OCI-LY1 (cell line): Measurements from ENCODE around the gene PDE9A.

Experiments
- H2AFZ ChIP-seq: fragments of 200-600 bp; sonication (generic), shearing (Covaris generic); 2 replicates; pipeline ENCODE4 v1.6.0; 2014; ENCODE audit warnings: antibody characterized with exemption, mild to moderate bottlenecking, low read length
- H3F3A ChIP-seq: fragments of 200-600 bp; sonication (generic), shearing (Covaris generic); 2 replicates; pipeline ENCODE4 v1.6.0; 2014; ENCODE audit warnings: mild to moderate bottlenecking, antibody characterized with exemption, low read length, moderate library complexity; ENCODE audit not compliant: insufficient read depth
- H3K27ac ChIP-seq: fragments of 200-600 bp; sonication (generic); 2 replicates; pipeline ENCODE4 v1.5.1; 2014; ENCODE audit warnings: low read length, mixed run types, mild to moderate bottlenecking, low read depth; ENCODE audit not compliant: poor library complexity, severe bottlenecking
- H3K27me3 ChIP-seq: fragments of 200-600 bp; sonication (generic); 2 replicates; pipeline ENCODE4 v1.6.0; 2014; ENCODE audit warnings: antibody characterized with exemption, mild to moderate bottlenecking, low read length, moderate library complexity; ENCODE audit not compliant: insufficient read depth
- H3K36me3 ChIP-seq: fragments of 200-600 bp; sonication (generic); 2 replicates; pipeline ENCODE4 v1.6.1; 2014; ENCODE audit warnings: mild to moderate bottlenecking, antibody characterized with exemption, low read length, moderate library complexity, mixed read lengths; ENCODE audit not compliant: insufficient read depth
- H3K4me1 ChIP-seq: fragments of 200-600 bp; sonication (generic); 2 replicates; pipeline ENCODE4 v1.5.1; 2014; ENCODE audit warnings: mild to moderate bottlenecking, low read length, moderate library complexity; ENCODE audit not compliant: insufficient read depth, severe bottlenecking
- H3K4me2 ChIP-seq: fragments of 200-600 bp; sonication (generic), shearing (Covaris generic); 2 replicates; pipeline ENCODE4 v1.6.1; 2014; ENCODE audit warnings: low read length
- H3K4me3 ChIP-seq: fragments of 200-600 bp; sonication (generic); 2 replicates; pipeline ENCODE4 v1.5.1; 2014; ENCODE audit warnings: low read length, low read depth, mild to moderate bottlenecking, mixed read lengths; ENCODE audit not compliant: poor library complexity, severe bottlenecking
- H3K79me2 ChIP-seq: fragments of 200-600 bp; shearing (Covaris generic); 2 replicates; pipeline ENCODE4 v1.6.1; 2016; ENCODE audit warnings: mixed run types, low read length, mixed read lengths; ENCODE audit not compliant: insufficient read depth
- H3K9ac ChIP-seq: fragments of 200-600 bp; sonication (generic), shearing (Covaris generic); 2 replicates; pipeline ENCODE4 v1.6.1; 2014; ENCODE audit warnings: mild to moderate bottlenecking, low read length, mixed read lengths
- H3K9me2 ChIP-seq: fragments of 200-600 bp; sonication (generic), shearing (Covaris generic); 2 replicates; pipeline ENCODE4 v1.6.1; 2014; ENCODE audit warnings: low read depth, mild to moderate bottlenecking, low read length, mixed read lengths
- H3K9me3 ChIP-seq: fragments of 200-600 bp; shearing (Covaris generic); 2 replicates; pipeline ENCODE4 v1.6.1; 2014; ENCODE audit warnings: low read length, mixed read lengths
- H4K20me1 ChIP-seq: fragments of 200-600 bp; sonication (generic), shearing (Covaris generic); 2 replicates; pipeline ENCODE4 v1.6.0; 2016; ENCODE audit warnings: mild to moderate bottlenecking, low read length; ENCODE audit not compliant: insufficient read depth
- CTCF ChIP-seq: fragments of 200-600 bp; sonication (generic), shearing (Covaris generic); IDR thresholded peaks from 2 replicates; pipeline ENCODE4 v1.5.1; 2017; ENCODE audit warnings: mild to moderate bottlenecking, antibody characterized with exemption, low read length, moderate library complexity, mixed read lengths
- EZH2 ChIP-seq: fragments of 200-600 bp; sonication (generic), shearing (Covaris generic); IDR thresholded peaks from 2 replicates; pipeline ENCODE4 v1.8.0; 2017; ENCODE audit warnings: borderline replicate concordance, mixed run types, mild to moderate bottlenecking, antibody characterized with exemption, low read length, moderate library complexity, mixed read lengths

PDE9A gene

GRCh38 chr21:42663860-42664535 lies 10.6 kb downstream of the PDE9A start:
- Histone ChIP-seq H3K27me3 (no peaks in the 10 kb centered on the region; the same call in 1 of the 2 replicates), H3K9ac (no peak overlapping the region), H3K4me2 (no peak overlapping the region), H3K79me2 (no peaks in the 10 kb centered on the region), H3K27ac (no peak overlapping the region), H3F3A (no peaks in the 10 kb centered on the region), H3K36me3 (no peaks in the 10 kb centered on the region), H3K4me1 (peaks cover 20% of the 10 kb centered on the region), H3K9me3 (no peaks in the 10 kb centered on the region), H3K9me2 (no peaks in the 10 kb centered on the region), H4K20me1 (no peaks in the 10 kb centered on the region), H2AFZ (no peak overlapping the region), H3K4me3 (no peak overlapping the region)
- TF ChIP-seq CTCF: no peak
- no peak for TF ChIP-seq EZH2

GRCh38 chr21:42664614-42665013 lies 11.2 kb downstream of the PDE9A start:
- no peak for TF ChIP-seq EZH2
- TF ChIP-seq CTCF: no peak
- H3K4me2 ChIP-seq: no peak overlapping the region
- no peaks in the 10 kb centered on the region for H3K9me3 ChIP-seq
- H4K20me1 ChIP-seq: no peaks in the 10 kb centered on the region
- H3F3A ChIP-seq: no peaks in the 10 kb centered on the region
- no peaks in the 10 kb centered on the region; the same call in 1 of the 2 replicates for H3K27me3 ChIP-seq
- H3K9ac ChIP-seq: no peak overlapping the region
- no peak overlapping the region for H3K4me3 ChIP-seq
- no peak overlapping the region for H2AFZ ChIP-seq
- peaks cover 14% of the 10 kb centered on the region for H3K4me1 ChIP-seq
- no peaks in the 10 kb centered on the region for H3K9me2 ChIP-seq
- H3K36me3 ChIP-seq: no peaks in the 10 kb centered on the region
- H3K79me2 ChIP-seq: no peaks in the 10 kb centered on the region
- H3K27ac ChIP-seq: no peak overlapping the region

- Histone ChIP-seq H3K27me3 (no peaks in the 10 kb centered on the region; the same call in 1 of the 2 replicates), H3K27ac (no peak overlapping the region), H3K4me1 (peaks cover 10% of the 10 kb centered on the region), H2AFZ (no peak overlapping the region), H3K9me3 (no peaks in the 10 kb centered on the region), H3K79me2 (no peaks in the 10 kb centered on the region), H3K9me2 (no peaks in the 10 kb centered on the region), H4K20me1 (no peaks in the 10 kb centered on the region), H3K9ac (no peak overlapping the region), H3K36me3 (no peaks in the 10 kb centered on the region), H3K4me2 (no peak overlapping the region), H3K4me3 (no peak overlapping the region), H3F3A (no peaks in the 10 kb centered on the region)
- TF ChIP-seq CTCF (no peak), EZH2 (no peak)
Measured at GRCh38 chr21:42665026-42665425, 11.6 kb downstream of the PDE9A start.
